Regular cardiac myocyte (primary cell): ENCODE data around the gene TSKS. TPM values are rescaled to one million over a fixed set of nuclear protein-coding genes. Genes with fewer than 3 reads are reported as not detected.

Experiments
- total RNA-seq: library from RNA; depleted of rRNA; stranded (reverse); fragments of >200 nt; gene quantifications from 2 replicates; pipeline ENCODE4 v1.2.3, GENCODE V29; 2014

Gene TSKS
- 0.28 and 0.38 TPM in 2 replicates for total RNA-seq

GRCh38 chr19:49763230-49763629 is at the start of gene TSKS:
TSS of gene TSKS (minus strand) at chr19:49763306. CDS start at chr19:49763247, 59 bp downstream.

GRCh38 chr19:49766930-49767299 is 3.8 kb upstream of the TSKS start, which contains the start of gene AP2A1:
TSS of gene AP2A1 (plus strand) at chr19:49767001. CDS start at chr19:49767134, 133 bp downstream.

GRCh38 chr19:49690656-49691242 is 72.4 kb downstream of the TSKS start, which contains the start of gene CPT1C:
TSS of gene CPT1C (plus strand) at chr19:49691116. CDS start at chr19:49692253, 1,137 bp downstream.

Other genes starting within 250 kb of the TSKS start
- 198 and 257 TPM in 2 replicates for gene RCN3, start 235.3 kb downstream of the TSKS start, total RNA-seq
- 49.6 and 72.9 TPM in 2 replicates for gene NOSIP, start 182.8 kb downstream of the TSKS start, total RNA-seq
- 0.19 and 1.1 TPM in 2 replicates for gene PRRG2, start 182.0 kb downstream of the TSKS start, total RNA-seq
- gene PRR12, start 172.1 kb downstream of the TSKS start, total RNA-seq: 1.1 and 1.3 TPM in 2 replicates
- gene RRAS, start 123.2 kb downstream of the TSKS start, total RNA-seq: 60.8 and 71.9 TPM in 2 replicates
- 10.1 and 21.5 TPM in 2 replicates for gene SCAF1, start 121.1 kb downstream of the TSKS start, total RNA-seq
- 48.8 and 80.3 TPM in 2 replicates for gene IRF3, start 97.4 kb downstream of the TSKS start, total RNA-seq
- gene BCL2L12, start 97.4 kb downstream of the TSKS start, total RNA-seq: 2.8 and 12.8 TPM in 2 replicates
- gene PRMT1, start 86.0 kb downstream of the TSKS start, total RNA-seq: 274 and 493 TPM in 2 replicates
- 0.56 and 0.77 TPM in 2 replicates for gene ADM5, start 73.7 kb downstream of the TSKS start, total RNA-seq
- 13.0 and 15.5 TPM in 2 replicates for gene CPT1C, start 72.2 kb downstream of the TSKS start, total RNA-seq
- 67.4 and 102 TPM in 2 replicates for gene AP2A1, start 3.7 kb upstream of the TSKS start, total RNA-seq
- gene FUZ, start 50.0 kb upstream of the TSKS start, total RNA-seq: 23.7 and 26.8 TPM in 2 replicates
- gene MED25, start 55.0 kb upstream of the TSKS start, total RNA-seq: 14.0 and 14.1 TPM in 2 replicates
- 35.1 and 42.6 TPM in 2 replicates for gene PTOV1, start 87.9 kb upstream of the TSKS start, total RNA-seq
- 29.0 and 44.3 TPM in 2 replicates for gene PNKP, start 104.3 kb upstream of the TSKS start, total RNA-seq
- gene AKT1S1, start 114.0 kb upstream of the TSKS start, total RNA-seq: 7.9 and 14.6 TPM in 2 replicates
- 6.3 and 7.9 TPM in 2 replicates for gene TBC1D17, start 114.4 kb upstream of the TSKS start, total RNA-seq
- gene IL4I1, start 133.6 kb upstream of the TSKS start, total RNA-seq: under 0.01 and 0.38 TPM in 2 replicates
- 3.1 and 3.3 TPM in 2 replicates for gene ATF5, start 165.9 kb upstream of the TSKS start, total RNA-seq
- 15.5 and 33.7 TPM in 2 replicates for gene NUP62, start 166.2 kb upstream of the TSKS start, total RNA-seq
- not detected in 2 replicates for gene SIGLEC11, start 197.9 kb upstream of the TSKS start, total RNA-seq